ENCODE results near the gene POGLUT2.

Gene POGLUT2

GRCh38 chr13:102825921-102826706, 27.3 kb upstream of the POGLUT2 start:
- peak; percentile 40 for DNase-seq (ENCODE audit: low read depth)
- TF ChIP-seq MAX (IDR thresholded peaks at IDR 0.05; ENCODE audit: low read depth, low read length) (no peak), POLR2A (IDR thresholded peaks at IDR 0.05; ENCODE audit: extremely low read depth, insufficient read length) (no peak), MYC (IDR thresholded peaks at IDR 0.05; ENCODE audit: low read depth, low read length) (no peak), CTCF (IDR thresholded peaks at IDR 0.05; ENCODE audit: low read depth, low read length) (no peak)
- H3K4me3 ChIP-seq (ENCODE audit: low read depth, low read length): no peak overlapping the region

- DNase-seq (ENCODE audit: low read depth): no peak
- H3K4me3 ChIP-seq (ENCODE audit: low read depth, low read length): no peak overlapping the region
- TF ChIP-seq POLR2A (IDR thresholded peaks at IDR 0.05; ENCODE audit: extremely low read depth, insufficient read length) (no peak), MYC (IDR thresholded peaks at IDR 0.05; ENCODE audit: low read depth, low read length) (no peak), MAX (IDR thresholded peaks at IDR 0.05; ENCODE audit: low read depth, low read length) (no peak), CTCF (IDR thresholded peaks at IDR 0.05; ENCODE audit: low read depth, low read length) (no peak)
Measured at GRCh38 chr13:102825400-102825799, 26.6 kb upstream of the POGLUT2 start.

GRCh38 chr13:102817907-102818306, 19.1 kb upstream of the POGLUT2 start:
- no peak overlapping the region for H3K4me3 ChIP-seq (ENCODE audit: low read depth, low read length)
- TF ChIP-seq POLR2A (IDR thresholded peaks at IDR 0.05; ENCODE audit: extremely low read depth, insufficient read length) (no peak), MYC (IDR thresholded peaks at IDR 0.05; ENCODE audit: low read depth, low read length) (no peak), CTCF (IDR thresholded peaks at IDR 0.05; ENCODE audit: low read depth, low read length) (no peak)
- DNase-seq (ENCODE audit: low read depth): no peak

- TF ChIP-seq CTCF (IDR thresholded peaks at IDR 0.05; ENCODE audit: low read depth, low read length) (no peak), MAX (IDR thresholded peaks at IDR 0.05; ENCODE audit: low read depth, low read length) (no peak), POLR2A (IDR thresholded peaks at IDR 0.05; ENCODE audit: extremely low read depth, insufficient read length) (no peak), MYC (IDR thresholded peaks at IDR 0.05; ENCODE audit: low read depth, low read length) (no peak)
- no peak for DNase-seq (ENCODE audit: low read depth)
- no peak overlapping the region for H3K4me3 ChIP-seq (ENCODE audit: low read depth, low read length)
Measured at GRCh38 chr13:102817241-102817640, 18.5 kb upstream of the POGLUT2 start.

GRCh38 chr13:102816708-102817107, 17.9 kb upstream of the POGLUT2 start:
- no peak for DNase-seq (ENCODE audit: low read depth)
- TF ChIP-seq MYC (IDR thresholded peaks at IDR 0.05; ENCODE audit: low read depth, low read length): no peak
- no peak for TF ChIP-seq POLR2A (IDR thresholded peaks at IDR 0.05; ENCODE audit: extremely low read depth, insufficient read length)
- no peak for TF ChIP-seq MAX (IDR thresholded peaks at IDR 0.05; ENCODE audit: low read depth, low read length)
- TF ChIP-seq CTCF (IDR thresholded peaks at IDR 0.05; ENCODE audit: low read depth, low read length): no peak
- no peak overlapping the region for H3K4me3 ChIP-seq (ENCODE audit: low read depth, low read length)
